Cardiac muscle cell (in vitro differentiated cells and primary cell): ENCODE results near the gene NAALADL2. TPM values are rescaled to one million over a fixed set of nuclear protein-coding genes. Genes with fewer than 3 reads are reported as not detected.

Source experiments
- DNase-seq, 2 donors: peaks; one replicate each; pipeline versions ENCODE4 v3.0.0 to v3.0.0-alpha.2; 2010 to 2017; ENCODE audit warnings: low read depth in 1 of 2, low spot score in 1 of 2
- H3K27ac ChIP-seq: fragments of 200-600 bp; sonication (generic); 2 replicates; pipeline ENCODE4 v1.5.1; 2016
- H3K27me3 ChIP-seq: fragments of 200-600 bp; sonication (generic); 2 replicates; pipeline ENCODE4 v1.6.0; 2016; ENCODE audit warnings: control low read depth
- H3K36me3 ChIP-seq: fragments of 200-600 bp; sonication (generic); 2 replicates; pipeline ENCODE4 v1.5.1; 2016; ENCODE audit warnings: control low read depth
- H3K4me1 ChIP-seq: fragments of 200-600 bp; sonication (generic); 2 replicates; pipeline ENCODE4 v1.8.1; 2017; ENCODE audit warnings: low read depth, mild to moderate bottlenecking, mixed run types
- H3K4me3 ChIP-seq: fragments of 200-600 bp; sonication (generic); 2 replicates; pipeline ENCODE4 v1.5.1; 2016; ENCODE audit warnings: mild to moderate bottlenecking
- H3K9me3 ChIP-seq: fragments of 200-600 bp; sonication (generic); 2 replicates; pipeline ENCODE4 v1.5.1; 2017; ENCODE audit warnings: low read depth, mild to moderate bottlenecking, control low read depth
- CTCF ChIP-seq: IDR thresholded peaks from 2 replicates; pipeline ENCODE4 v1.5.1; 2012; ENCODE audit warnings: low read depth, mild to moderate bottlenecking, low read length
- polyA plus RNA-seq: library from polyadenylated mRNA; unstranded; fragments of >200 nt; fragmentation: Nextera tagmentation; extraction: Ambion mirVana; gene quantifications from 2 replicates; pipeline ENCODE4 v1.2.1, GENCODE V29; 2016
- total RNA-seq: library from RNA; depleted of rRNA; stranded (reverse); fragments of >200 nt; gene quantifications from 2 replicates; pipeline ENCODE4 v1.2.3, GENCODE V29; 2016

NAALADL2 gene
- total and polyA plus RNA-seq, 2 experiments from 2014 or later, result 2.4 to 3.8 TPM

GRCh38 chr3:174986685-174987084, 127.6 kb downstream of the NAALADL2 start:
- H3K36me3 ChIP-seq, result no peaks in the 10 kb centered on the region
- H3K9me3 ChIP-seq, result no peaks in the 10 kb centered on the region
- H3K27ac ChIP-seq, result no peak overlapping the region
- no peak for TF ChIP-seq CTCF
- DNase-seq, result peak in 1 of 2 donors; percentile 34
- no peaks in the 10 kb centered on the region for H3K4me1 ChIP-seq
- no peak overlapping the region for H3K4me3 ChIP-seq
- H3K27me3 ChIP-seq, result no peaks in the 10 kb centered on the region

- H3K4me3 ChIP-seq, result no peak overlapping the region
These were observed 142.0 kb downstream of the NAALADL2 start for GRCh38 chr3:175001091-175001490.

GRCh38 chr3:175002732-175003143, 143.6 kb downstream of the NAALADL2 start:
- Histone ChIP-seq H3K4me1 (peaks cover 4% of the 10 kb centered on the region), H3K9me3 (no peaks in the 10 kb centered on the region), H3K27ac (no peak overlapping the region), H3K36me3 (no peaks in the 10 kb centered on the region), H3K4me3 (no peak overlapping the region), H3K27me3 (no peaks in the 10 kb centered on the region)
- peak in 1 of 2 donors; percentile 56 for DNase-seq
- TF ChIP-seq CTCF, result no peak

More at GRCh38 chr3:175001091-175001490, 142.0 kb downstream of the NAALADL2 start:
- no peaks in the 10 kb centered on the region for H3K36me3 ChIP-seq
- no peaks in the 10 kb centered on the region for H3K4me1 ChIP-seq
- DNase-seq, result no peak
- no peak for TF ChIP-seq CTCF
- H3K27me3 ChIP-seq, result no peaks in the 10 kb centered on the region
- H3K9me3 ChIP-seq, result no peaks in the 10 kb centered on the region
- no peak overlapping the region for H3K27ac ChIP-seq

- Histone ChIP-seq H3K36me3 (no peaks in the 10 kb centered on the region), H3K4me1 (peaks cover 4% of the 10 kb centered on the region), H3K4me3 (no peak overlapping the region), H3K9me3 (no peaks in the 10 kb centered on the region), H3K27me3 (no peaks in the 10 kb centered on the region), H3K27ac (no peak overlapping the region)
- no peak for DNase-seq
- no peak for TF ChIP-seq CTCF
These were observed 144.5 kb downstream of the NAALADL2 start for GRCh38 chr3:175003590-175003989.

- H3K9me3 ChIP-seq, result no peaks in the 10 kb centered on the region
- DNase-seq, result no peak
- no peak for TF ChIP-seq CTCF
These were observed 146.1 kb downstream of the NAALADL2 start for GRCh38 chr3:175005193-175005592.

GRCh38 chr3:175005881-175006280, 146.7 kb downstream of the NAALADL2 start:
- no peaks in the 10 kb centered on the region for H3K36me3 ChIP-seq
- TF ChIP-seq CTCF, result no peak

More at GRCh38 chr3:175005193-175005592, 146.1 kb downstream of the NAALADL2 start:
- Histone ChIP-seq H3K36me3 (no peaks in the 10 kb centered on the region), H3K27ac (no peak overlapping the region), H3K27me3 (no peaks in the 10 kb centered on the region), H3K4me3 (no peak overlapping the region), H3K4me1 (peaks cover 4% of the 10 kb centered on the region)

More at GRCh38 chr3:175005881-175006280, 146.7 kb downstream of the NAALADL2 start:
- H3K4me3 ChIP-seq, result no peak overlapping the region
- H3K9me3 ChIP-seq, result no peaks in the 10 kb centered on the region
- peaks cover 4% of the 10 kb centered on the region for H3K4me1 ChIP-seq
- no peak for DNase-seq
- no peaks in the 10 kb centered on the region for H3K27me3 ChIP-seq
- H3K27ac ChIP-seq, result no peak overlapping the region
